ENCODE measurements around the gene CALY. TPM values are rescaled to one million over a fixed set of nuclear protein-coding genes. Genes with fewer than 3 reads are reported as not detected.
"Not testable (repeated sequence)": the region's sequence is repeated elsewhere in the genome, so short reads cannot be mapped to it uniquely, and the experiment has no call there.

Gene CALY
- total RNA-seq, 1 donor from 2014 or later: 0.98 TPM

DNA sequence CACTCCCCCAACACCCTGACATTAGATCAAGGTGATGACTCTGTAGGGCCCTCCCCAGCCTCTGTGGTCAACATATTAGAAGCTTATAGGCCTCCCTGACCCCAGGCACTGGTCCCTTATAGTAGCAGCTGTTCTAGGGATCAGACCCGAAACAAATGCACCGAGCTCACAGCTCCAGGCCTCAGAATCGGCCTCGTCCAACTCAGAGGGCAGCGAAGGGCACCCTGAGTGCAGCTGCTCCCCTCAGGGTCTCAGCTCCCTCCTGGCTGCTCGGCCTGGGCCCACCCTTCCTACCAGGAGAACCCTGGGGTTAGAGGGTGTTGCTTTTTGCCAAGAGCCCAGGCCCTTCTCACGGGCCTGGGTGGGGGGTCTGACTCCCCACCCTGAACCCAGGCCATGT, 31.5 kb upstream of the CALY start:
- intact Hi-C loops (cut with DNase I): no loop called here
- DNase-seq (ENCODE audit: low spot score) (no peak), ATAC-seq (no peak)

- DNase-seq (ENCODE audit: low spot score); ATAC-seq; intact Hi-C loops (cut with DNase I): not testable (repeated sequence)
These were observed 30.8 kb upstream of the CALY start for GRCh38 chr10:133367461-133367860.

DNA sequence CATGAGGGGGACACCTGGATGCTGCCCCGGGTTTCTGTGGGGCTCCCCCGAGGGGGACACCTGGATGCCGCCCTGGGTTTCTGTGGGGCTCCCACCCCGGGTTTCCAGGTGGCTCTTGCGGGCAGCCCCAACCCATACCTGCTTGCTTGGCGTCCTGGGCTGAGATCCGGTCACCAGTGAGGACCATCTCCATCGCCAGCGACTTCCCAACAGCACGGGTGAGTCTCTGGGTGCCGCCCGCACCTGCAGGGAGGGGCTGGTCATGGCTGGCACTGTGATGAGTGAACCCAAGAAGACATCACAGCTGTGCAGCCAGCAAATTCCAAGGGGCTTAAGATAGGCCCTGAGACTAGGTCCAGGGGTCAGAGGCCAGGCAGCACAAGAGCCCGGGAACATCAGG, 30.1 kb upstream of the CALY start:
- intact Hi-C loops (cut with DNase I): no loop called here
- DNase-seq (ENCODE audit: low spot score) (no peak), ATAC-seq (no peak)

GRCh38 chr10:133366130-133366478, 29.4 kb upstream of the CALY start:
- no peak for ATAC-seq
- no peak for DNase-seq (ENCODE audit: low spot score)
- intact Hi-C loops (cut with DNase I): no loop called here

- ATAC-seq: no peak
- no peak for DNase-seq (ENCODE audit: low spot score)
- intact Hi-C loops (cut with DNase I): no loop called here
These were observed 28.9 kb upstream of the CALY start for GRCh38 chr10:133365461-133366129.

DNA sequence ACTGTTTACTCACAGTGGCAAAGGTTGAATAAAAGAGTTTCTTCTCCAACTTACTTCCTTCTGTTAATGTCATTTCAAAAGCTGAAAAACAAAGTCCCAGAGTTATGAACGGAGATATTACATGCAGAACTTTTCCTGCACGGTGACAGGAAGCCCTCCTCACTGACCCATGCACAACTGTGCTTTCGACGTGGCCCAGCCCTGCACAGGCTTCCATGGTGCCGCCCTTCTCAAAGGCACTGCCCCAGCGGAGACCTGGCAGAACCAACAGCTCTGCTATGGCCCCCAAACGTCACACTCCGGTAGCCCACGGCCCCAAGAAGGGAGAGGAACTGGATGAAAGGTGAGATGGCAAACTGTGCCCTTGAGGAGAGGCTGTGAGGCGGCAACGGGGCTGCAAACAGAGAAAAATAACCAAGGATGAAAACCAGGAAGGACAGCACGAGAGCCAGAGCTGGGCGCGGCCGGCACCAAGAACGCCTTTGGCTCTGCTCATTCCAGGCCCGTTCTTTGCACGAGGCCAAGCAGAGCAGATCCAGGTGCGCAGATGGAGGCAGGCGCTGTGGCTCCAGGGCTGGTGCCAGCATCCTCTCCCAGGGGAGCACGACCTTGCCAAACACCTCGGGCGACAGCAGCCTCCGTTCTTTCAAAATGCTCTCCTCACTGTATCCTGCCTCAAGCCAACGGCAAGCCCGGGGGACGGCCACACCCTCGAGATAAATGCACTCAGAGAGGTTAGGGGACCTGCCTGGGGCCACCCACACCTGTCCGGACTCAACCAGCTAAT, 28.1 kb upstream of the CALY start:
- intact Hi-C loops (cut with DNase I): no loop called here
- DNase-seq (ENCODE audit: low spot score) (no peak), ATAC-seq (no peak)

DNA sequence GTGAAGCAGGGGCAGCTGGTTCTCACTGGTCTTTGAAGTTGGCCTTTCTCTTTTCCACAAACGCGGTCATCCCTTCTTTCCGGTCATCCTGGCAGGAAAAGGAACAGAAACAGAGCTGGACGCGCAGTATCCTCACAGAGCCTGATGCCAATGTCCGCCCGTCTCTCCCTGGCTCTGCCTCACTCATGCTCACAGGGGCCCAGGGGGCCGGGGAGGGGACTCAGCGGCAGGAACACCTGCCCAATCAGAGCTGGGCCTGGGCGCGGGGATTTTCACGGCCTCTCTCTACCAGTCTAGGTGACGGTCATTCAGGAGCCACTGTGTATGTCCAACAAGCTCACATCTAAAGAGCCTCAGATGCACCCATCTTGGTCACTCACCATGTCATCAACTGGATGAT, 26.1 kb upstream of the CALY start:
- intact Hi-C loops (cut with DNase I): no loop called here
- ATAC-seq (no peak), DNase-seq (ENCODE audit: low spot score) (no peak)

DNA sequence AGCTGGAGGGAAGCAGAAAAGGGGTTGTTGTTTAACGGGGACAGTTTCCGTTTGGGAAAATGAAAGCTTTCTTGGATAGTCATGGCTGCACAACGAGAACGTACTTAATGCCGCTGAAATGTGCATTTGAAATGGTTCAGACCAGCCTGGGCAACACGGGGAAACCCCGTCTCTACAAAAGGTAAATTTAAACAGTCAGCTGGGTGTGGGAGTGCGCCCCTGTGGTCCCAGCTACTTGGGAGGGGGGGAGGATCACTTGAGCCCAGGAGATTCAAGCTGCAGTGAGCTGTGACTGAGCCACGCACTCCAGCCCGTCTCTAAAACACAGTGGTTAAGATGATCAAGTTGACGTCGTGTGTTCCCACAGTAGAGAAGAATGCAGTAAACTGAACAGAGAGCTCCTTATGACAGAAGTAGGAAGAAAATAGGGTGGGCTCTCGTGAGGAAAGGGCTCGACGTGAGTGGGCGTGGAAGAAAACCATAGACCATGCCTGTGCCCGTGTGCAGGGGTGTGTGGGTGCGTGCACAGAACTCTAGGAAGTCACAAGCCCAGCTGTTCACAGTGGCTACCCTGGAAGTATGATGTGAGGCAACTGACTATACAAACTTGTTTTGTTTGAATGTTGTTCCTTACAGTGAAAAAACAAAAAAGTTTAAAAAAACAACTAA, 25.2 kb upstream of the CALY start:
- intact Hi-C loops (cut with DNase I): no loop called here
- peak; percentile 7 for ATAC-seq
- DNase-seq (ENCODE audit: low spot score): no peak

DNA sequence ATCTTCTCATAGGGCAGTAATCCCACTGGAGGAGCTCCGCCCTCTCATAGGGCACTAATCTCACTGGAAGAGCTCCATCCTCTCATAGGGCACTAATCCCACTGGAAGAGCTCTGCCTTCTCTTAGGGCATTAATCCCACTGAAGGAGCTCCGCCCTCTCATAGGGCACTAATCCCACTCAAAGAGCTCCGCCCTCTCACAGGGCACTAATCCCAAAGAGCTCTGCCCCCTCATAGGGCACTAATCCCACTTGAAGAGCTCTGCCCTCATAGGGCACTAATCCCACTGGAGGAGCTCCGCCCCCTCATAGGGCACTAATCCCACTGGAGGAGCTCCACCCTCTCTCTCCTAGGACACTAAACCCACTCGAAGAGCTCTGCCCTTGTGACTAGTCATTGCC, 24.5 kb upstream of the CALY start:
- DNase-seq (ENCODE audit: low spot score) (no peak), ATAC-seq (no peak)
- intact Hi-C loops (cut with DNase I): no loop called here

GRCh38 chr10:133359972-133360610, 23.4 kb upstream of the CALY start:
- DNase-seq (ENCODE audit: low spot score) (no peak), ATAC-seq (no peak)
- intact Hi-C loops (cut with DNase I): no loop called here

DNA sequence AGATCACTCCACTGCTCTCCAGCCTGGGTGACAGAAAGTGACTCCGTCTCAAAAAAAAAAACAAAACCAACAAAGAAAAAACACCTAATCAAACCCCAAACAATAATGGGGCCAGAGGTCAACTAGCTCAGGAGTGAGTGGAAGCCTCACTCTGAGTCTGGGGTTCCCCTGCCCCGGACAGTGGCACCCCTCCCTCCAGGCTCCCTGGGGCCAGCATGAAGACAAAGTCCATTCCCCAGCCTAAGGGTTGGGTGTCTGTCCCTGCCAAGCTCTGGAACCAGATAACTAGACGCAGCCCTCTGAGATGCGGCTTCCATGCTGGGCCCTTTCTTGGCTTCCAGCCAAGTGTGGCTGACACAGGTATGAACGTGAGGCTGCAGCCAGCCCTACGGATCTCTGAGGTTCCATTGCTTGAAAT, 22.9 kb upstream of the CALY start:
- ATAC-seq (no peak), DNase-seq (ENCODE audit: low spot score) (peak; percentile 64)
- intact Hi-C loops (cut with DNase I): no loop called here

- no peak for DNase-seq (ENCODE audit: low spot score)
- no peak for ATAC-seq
- intact Hi-C loops (cut with DNase I): no loop called here
These were observed 22.2 kb upstream of the CALY start for GRCh38 chr10:133358925-133359310.

DNA sequence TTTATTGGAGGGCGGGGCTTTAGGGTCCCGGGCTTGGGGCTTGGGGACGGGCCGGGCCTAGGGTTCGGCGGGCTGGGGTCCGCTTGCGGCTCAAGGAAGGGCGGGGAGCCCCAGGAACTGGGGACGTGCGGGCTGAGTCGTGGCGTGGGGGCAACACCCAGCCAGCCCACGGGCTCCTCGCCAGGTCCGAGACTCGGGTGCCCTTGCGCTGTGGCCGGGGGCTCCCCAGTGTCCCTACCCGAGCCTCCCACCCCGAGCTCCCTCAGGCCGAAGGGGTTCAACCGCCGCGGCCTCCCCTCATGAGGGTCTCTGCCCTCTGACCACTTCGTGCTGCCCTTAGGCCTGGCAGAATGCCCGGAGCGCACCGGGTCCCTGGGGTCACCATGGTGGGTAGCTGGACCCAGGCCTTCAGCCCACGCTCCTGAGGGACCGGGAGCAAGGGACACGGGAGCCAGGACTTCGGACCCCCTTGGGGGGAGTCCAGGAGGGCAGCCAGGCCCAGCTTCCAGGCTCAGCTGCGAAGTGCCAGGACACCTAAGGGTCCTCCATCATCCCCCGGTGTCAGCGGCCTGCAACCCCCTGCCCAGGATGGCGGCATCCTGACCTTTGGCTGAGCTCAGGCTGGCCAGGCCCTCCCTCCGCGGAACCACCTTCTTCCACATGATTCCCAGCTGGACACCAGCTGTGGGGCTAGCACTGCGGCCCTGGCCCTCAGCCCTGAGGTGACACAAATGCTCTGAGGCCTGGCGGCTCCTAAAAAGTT, 21.6 kb upstream of the CALY start:
- intact Hi-C loops (cut with DNase I): no loop called here
- ATAC-seq (peak; percentile 29), DNase-seq (ENCODE audit: low spot score) (peak; percentile 80)

- ATAC-seq: peak; percentile 70
- intact Hi-C loops (cut with DNase I): no loop called here
- DNase-seq (ENCODE audit: low spot score): peak; percentile 78
These were observed 20.8 kb upstream of the CALY start, which contains the start of gene FUOM for GRCh38 chr10:133357285-133358161. TSS of gene FUOM (minus strand) at chr10:133358019. CDS start at chr10:133358007, 12 bp downstream.

DNA sequence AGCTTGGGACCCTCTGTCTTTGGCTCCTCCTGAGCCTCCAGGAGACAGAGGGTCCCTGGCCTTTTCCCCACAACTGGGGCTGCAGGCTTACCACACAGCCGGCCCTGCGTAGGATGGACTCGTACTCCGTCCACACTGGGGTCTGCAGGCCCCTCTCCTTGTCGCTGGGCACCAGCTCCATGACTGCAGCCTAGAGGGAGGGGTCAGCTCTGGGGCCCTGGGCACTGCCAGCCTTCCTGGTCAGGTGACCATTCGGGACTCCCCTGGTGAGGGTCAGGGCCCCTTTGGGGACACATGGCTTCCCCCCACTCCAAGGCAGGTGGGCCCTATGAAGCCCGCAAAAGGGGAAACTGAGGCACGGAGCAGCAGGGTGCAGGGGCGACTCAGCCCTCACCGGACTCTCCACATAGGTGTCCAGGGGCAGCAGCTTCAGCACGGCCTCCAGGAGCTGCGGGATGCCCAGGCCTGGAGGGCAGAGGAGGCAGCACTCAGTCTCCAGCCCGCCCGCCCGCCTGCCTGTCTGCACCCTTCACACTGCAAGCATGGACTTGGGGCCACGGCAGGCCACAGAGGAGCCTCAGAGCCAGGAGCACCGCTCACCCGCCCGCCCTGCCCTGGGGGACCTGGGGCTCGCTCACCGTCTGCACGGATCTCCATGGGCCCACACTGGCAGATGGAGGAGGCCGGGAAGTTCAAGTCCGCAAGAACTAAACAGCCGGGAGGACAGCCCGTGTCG, 20.0 kb upstream of the CALY start:
- DNase-seq (ENCODE audit: low spot score): no peak
- intact Hi-C loops (cut with DNase I): no loop called here
- peak; percentile 1 for ATAC-seq

DNA sequence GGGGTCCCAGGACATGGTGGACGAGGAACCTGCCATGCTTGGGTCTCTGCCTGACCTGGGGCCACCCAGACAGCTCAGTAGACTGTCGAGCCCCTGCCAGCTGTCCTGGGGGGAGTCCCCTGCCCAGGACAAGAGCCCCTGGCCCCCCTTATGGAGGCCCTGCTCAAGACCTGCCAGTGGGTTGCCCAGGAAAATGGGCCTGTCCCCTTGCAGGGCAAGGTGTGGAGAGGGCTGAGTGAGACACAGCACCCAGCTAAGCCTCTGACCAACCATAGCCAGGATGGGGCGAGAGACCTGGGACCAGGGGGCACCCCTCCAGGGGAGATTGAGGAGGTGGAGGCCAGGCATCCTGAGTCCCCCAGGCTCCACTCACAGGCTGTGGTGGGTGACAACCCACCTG, 19.3 kb upstream of the CALY start:
- intact Hi-C loops (cut with DNase I): no loop called here
- ATAC-seq: no peak
- no peak for DNase-seq (ENCODE audit: low spot score)

DNA sequence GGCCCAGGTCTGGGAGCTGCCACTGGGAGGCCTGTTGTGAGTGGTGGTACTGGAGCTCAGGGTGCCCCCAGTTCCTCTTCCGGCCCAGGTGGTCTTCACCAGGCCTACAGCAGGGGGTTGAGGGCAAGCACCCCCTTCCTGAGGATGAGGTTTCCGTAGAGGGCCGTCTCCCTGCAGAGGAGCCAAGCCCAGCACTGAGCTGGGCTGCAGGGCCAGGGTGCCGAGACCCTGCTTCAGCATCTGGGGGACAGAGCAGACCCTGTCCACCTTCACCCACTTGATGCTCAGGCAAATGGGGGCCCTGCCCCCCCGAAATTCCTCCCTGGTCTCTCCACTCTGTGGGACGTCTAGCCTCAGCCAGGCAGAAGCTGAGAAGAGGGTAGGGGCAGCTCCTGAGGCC, 18.6 kb upstream of the CALY start:
- ATAC-seq: no peak

More for the DNA sequence above, 18.6 kb upstream of the CALY start:
- intact Hi-C loops (cut with DNase I): no loop called here
- no peak for DNase-seq (ENCODE audit: low spot score)
